GM06990 (cell line): ENCODE results near the gene DUSP8.
A peak's percentile ranks its signal among the peaks of the same experiment; 100 is the strongest.
"Not testable (repeated sequence)": the region's sequence is repeated elsewhere in the genome, so short reads cannot be mapped to it uniquely, and the experiment has no call there.

Experiments
- DNase-seq: peaks from one replicate; pipeline ENCODE4 v3.0.0-alpha.2; 2011; ENCODE audit not compliant: insufficient read length; ENCODE audit errors: extremely low read depth
- H3K27me3 ChIP-seq: replicated peaks from 2 replicates; pipeline ENCODE4 v1.6.0; 2011; ENCODE audit warnings: low read length; ENCODE audit not compliant: control insufficient read depth, insufficient read depth
- H3K36me3 ChIP-seq: 2 replicates; pipeline ENCODE4 v1.5.1; 2011; ENCODE audit warnings: low read length; ENCODE audit not compliant: control insufficient read depth, insufficient read depth
- H3K4me3 ChIP-seq: replicated peaks from 2 replicates; pipeline ENCODE4 v1.5.1; 2011; ENCODE audit warnings: low read depth, mild to moderate bottlenecking, control low read depth, low read length
- TF ChIP-seq, protein P1 (sequence below): IDR thresholded peaks from 2 replicates; pipeline ENCODE4 v1.5.1; 2011; ENCODE audit warnings: low read length, control low read depth, mild to moderate bottlenecking, inconsistent platforms; ENCODE audit not compliant: insufficient read depth, poor library complexity, severe bottlenecking

DUSP8 gene, protein sequence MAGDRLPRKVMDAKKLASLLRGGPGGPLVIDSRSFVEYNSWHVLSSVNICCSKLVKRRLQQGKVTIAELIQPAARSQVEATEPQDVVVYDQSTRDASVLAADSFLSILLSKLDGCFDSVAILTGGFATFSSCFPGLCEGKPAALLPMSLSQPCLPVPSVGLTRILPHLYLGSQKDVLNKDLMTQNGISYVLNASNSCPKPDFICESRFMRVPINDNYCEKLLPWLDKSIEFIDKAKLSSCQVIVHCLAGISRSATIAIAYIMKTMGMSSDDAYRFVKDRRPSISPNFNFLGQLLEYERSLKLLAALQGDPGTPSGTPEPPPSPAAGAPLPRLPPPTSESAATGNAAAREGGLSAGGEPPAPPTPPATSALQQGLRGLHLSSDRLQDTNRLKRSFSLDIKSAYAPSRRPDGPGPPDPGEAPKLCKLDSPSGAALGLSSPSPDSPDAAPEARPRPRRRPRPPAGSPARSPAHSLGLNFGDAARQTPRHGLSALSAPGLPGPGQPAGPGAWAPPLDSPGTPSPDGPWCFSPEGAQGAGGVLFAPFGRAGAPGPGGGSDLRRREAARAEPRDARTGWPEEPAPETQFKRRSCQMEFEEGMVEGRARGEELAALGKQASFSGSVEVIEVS

DNA sequence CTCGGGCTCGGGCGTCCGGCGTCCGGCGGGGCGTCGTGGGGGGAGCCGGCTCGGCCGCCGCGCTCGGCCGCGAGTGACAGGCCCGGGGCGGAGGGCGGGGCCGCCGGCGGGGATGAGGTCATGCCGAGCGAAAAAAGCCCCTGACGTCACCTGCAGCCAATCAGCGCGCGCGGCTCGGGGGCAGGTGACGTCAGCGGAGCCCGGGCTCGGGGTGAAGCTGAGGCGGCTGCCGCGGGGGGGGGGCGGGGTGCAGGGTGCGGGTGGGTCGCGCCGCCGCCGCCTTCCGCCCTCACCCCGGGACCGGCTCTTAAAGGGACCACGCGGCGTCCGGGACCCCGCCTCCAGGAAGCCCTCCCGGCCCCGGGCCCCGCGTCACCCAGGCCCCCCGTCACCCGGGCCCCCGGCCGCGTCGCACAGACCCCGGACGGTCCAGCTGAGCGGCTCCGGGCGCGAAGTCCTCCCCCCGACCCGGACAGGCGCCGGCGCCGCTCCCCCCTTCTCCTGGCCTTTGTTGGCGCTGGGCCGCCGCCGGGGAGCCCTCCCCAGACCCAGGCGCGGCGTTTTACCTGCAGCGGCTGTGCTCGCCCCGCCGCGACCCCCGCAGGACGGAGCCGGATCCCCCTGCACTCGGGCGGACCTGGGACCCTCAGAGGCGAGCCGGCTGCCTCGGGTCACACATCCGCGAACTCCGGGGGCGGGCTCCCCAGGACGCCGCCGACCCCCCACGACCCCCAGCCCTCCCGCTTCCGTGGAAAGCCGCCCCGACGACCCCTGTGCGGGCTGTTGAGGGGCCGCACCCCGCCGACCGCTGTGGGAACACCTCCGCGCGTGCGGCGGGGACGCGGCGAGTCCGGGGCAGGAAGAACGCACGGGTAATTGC, at the start of gene DUSP8:
Gene DUSP8 (minus strand): TSS at position 75 of the 880 bp plus-strand sequence. CDS start 6,445 bp downstream, outside the sequence.
- no peaks in the 10 kb centered on the region for H3K36me3 ChIP-seq
- peak; percentile 82 for DNase-seq
- TF ChIP-seq, protein P1, sequence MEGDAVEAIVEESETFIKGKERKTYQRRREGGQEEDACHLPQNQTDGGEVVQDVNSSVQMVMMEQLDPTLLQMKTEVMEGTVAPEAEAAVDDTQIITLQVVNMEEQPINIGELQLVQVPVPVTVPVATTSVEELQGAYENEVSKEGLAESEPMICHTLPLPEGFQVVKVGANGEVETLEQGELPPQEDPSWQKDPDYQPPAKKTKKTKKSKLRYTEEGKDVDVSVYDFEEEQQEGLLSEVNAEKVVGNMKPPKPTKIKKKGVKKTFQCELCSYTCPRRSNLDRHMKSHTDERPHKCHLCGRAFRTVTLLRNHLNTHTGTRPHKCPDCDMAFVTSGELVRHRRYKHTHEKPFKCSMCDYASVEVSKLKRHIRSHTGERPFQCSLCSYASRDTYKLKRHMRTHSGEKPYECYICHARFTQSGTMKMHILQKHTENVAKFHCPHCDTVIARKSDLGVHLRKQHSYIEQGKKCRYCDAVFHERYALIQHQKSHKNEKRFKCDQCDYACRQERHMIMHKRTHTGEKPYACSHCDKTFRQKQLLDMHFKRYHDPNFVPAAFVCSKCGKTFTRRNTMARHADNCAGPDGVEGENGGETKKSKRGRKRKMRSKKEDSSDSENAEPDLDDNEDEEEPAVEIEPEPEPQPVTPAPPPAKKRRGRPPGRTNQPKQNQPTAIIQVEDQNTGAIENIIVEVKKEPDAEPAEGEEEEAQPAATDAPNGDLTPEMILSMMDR = no peak
- peak within 1 kb of the TSS; percentile 40 for H3K4me3 ChIP-seq
- peaks cover 4% of the 10 kb centered on the region; the same call in 1 of the 2 replicates for H3K27me3 ChIP-seq

DNA sequence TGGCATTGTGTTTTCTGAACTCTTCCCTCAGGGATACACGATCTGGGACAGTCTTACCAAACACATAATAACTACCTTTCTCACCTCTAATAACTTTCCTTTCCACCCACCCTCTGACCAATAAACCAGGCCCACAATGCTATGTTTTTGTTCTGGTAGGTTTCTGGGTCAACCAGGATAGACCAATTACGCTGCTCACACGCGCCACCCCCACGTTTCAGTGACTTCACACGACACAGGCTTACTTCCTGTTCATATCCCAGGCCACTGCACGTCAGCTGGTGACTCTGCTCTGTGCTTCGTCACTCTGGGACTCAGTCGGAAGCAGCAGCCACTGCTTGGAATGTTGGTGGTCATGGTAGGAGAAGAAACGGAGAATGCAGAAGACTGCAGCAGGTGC, 47.4 kb upstream of the DUSP8 start:
- no peak for DNase-seq
- TF ChIP-seq, protein P1 = no peak
- Histone ChIP-seq H3K27me3 (no peaks in the 10 kb centered on the region; the same call in none of the 2 replicates), H3K36me3 (no peaks in the 10 kb centered on the region), H3K4me3 (no peak overlapping the region)

DNA sequence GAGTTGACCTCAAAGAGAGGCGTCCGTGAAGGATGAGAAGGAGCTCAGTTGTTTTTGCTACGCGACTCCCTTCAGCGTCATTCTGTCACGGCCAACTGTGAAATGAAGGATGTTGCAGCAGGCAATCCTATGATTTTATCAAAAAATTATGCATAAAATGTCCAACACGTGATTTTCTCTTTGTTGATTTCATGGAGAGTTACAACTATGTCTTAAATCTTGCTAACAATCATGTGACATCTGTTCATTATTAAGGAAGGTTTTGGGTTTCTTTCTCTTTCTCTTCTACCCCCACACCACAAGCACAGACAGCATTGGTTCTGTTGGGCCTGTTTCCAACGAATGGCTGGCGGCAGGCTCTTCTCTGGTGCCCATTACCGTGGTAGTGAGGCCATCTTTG, 46.2 kb upstream of the DUSP8 start:
- Histone ChIP-seq H3K36me3 (no peaks in the 10 kb centered on the region), H3K27me3 (peaks cover 1% of the 10 kb centered on the region), H3K4me3 (no peak overlapping the region)
- TF ChIP-seq, protein P1 = no peak
- DNase-seq = no peak

DNA sequence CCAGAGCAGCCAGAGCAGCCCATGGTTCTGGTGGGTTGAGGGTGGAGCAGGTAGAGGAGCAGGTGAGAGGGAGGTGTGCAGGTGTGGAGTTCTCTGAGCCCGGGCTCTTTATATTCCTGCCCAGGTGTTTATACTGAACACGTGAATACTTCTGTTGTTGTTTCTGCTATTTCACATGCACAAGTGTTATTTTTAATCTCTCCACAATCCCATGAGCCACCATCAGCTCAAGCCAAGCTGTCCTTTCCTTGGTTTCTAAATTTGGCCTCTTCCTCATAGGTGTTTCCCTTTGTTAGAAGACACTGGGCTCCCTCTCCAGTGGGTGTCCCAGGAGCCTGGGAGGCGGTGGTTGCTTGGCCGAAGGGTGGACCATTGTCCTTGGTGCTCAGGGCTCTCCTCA, 36.3 kb upstream of the DUSP8 start, which contains the start of gene KRTAP5-3:
Gene KRTAP5-3 (minus strand): TSS at position 101 of the 400 bp plus-strand sequence. CDS start 78 bp downstream, at position 23.
- no peak for DNase-seq
- no peak within 1 kb of the TSS for H3K4me3 ChIP-seq
- no peaks in the 10 kb centered on the region for H3K36me3 ChIP-seq
- TF ChIP-seq, protein P1 = no peak
- H3K27me3 ChIP-seq = peaks cover under 1% of the 10 kb centered on the region

DNA sequence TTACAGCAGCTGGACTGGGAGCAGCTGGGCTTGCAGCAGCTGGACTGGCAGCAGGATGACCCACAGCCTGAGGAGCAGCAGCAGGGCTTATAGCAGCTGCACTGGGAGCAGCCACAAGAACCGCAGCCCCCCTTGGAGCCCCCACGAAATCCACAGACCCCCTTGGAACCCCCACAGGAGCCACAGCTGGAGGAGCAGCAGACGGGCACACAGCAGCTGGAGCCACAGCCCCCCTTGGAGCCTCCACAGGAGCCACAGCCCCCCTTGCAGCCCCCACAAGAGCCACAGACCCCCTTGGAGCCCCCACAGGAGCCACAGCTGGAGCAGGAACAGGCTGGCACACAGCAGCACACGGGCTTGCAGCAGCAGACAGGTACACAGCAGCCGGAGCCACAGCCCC, 35.8 kb upstream of the DUSP8 start:
- not testable (repeated sequence) for H3K27me3 ChIP-seq, DNase-seq, H3K36me3 ChIP-seq, H3K4me3 ChIP-seq

DNA sequence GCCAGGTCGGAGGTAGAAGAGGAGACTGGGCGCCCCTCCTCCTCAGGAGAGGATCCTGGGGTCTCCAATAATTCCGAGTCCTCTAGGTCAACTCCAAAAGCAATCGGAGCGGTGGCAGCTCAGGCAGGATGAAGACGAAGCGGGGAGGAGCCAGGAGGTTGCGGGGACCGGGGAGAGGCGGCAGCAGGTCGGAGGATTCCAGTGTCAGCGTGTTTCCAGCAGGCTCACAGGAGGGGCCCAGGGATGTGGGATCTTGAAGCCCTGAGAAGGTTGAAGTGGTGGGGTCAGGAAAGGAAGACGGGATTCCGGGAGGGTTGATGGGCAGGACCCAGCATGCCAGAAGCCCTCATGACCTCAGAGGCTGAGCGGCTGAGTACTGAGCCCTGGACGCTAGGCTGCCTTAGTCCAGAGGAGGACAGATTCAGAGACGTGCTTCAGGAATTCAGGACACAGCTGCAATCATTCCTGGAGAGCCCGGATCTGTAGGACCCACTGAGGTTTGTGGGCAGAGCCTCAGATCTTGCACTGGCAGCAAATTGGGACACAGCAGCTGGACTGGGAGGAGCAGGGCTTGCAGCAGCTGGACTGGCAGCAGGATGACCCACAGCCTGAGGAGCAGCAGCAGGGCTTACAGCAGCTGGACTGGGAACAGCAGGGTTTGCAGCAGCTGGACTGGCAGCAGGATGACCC, 35.2 kb upstream of the DUSP8 start:
- not testable (repeated sequence) for H3K27me3 ChIP-seq, H3K36me3 ChIP-seq, H3K4me3 ChIP-seq, DNase-seq

DNA sequence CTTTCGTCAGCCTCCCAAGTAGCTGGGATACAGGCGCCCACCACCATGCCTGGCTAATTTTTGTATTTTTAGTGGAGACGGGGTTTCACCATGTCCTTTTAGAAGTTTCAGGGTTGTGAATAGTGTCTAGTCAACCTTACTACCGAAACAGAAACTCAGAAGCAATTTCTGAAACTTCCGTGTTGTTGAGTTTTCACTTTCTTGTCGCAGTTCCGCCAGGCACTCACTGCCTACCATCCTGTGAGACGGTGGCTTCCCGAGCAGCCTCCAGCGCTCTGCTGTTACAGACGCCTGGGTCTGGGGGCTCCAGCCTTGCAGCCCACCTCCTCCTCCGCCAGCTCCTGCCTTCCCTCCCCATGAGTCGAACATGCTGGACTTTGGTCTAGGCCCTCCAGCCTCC, 33.9 kb upstream of the DUSP8 start:
- H3K27me3 ChIP-seq, H3K36me3 ChIP-seq, H3K4me3 ChIP-seq: not testable (repeated sequence)
- DNase-seq = peak; percentile 44
